Neutrophil (primary cell): Measurements from ENCODE around the gene ZFAND6.

ENCODE experiments used
- H3K27ac ChIP-seq: fragments of 200-600 bp; sonication (generic); 2 replicates; pipeline ENCODE4 v1.5.1; 2016; ENCODE audit warnings: mild to moderate bottlenecking, moderate library complexity
- H3K27me3 ChIP-seq: fragments of 200-600 bp; sonication (generic); 2 replicates; pipeline ENCODE4 v1.6.0; 2016; ENCODE audit warnings: mild to moderate bottlenecking
- H3K36me3 ChIP-seq: fragments of 200-600 bp; sonication (generic); 2 replicates; pipeline ENCODE4 v1.5.1; 2017
- H3K4me1 ChIP-seq, 2 experiments: fragments of 200-600 bp in 1 of 2; sonication (generic) in 1 of 2; 1 replicate in 1 of 2; 2 replicates in 1 of 2; pipeline versions ENCODE4 v1.5.1 to v1.6.1; 2013 to 2016; ENCODE audit warnings: low read depth in 1 of 2, low read length in 1 of 2, mild to moderate bottlenecking in 1 of 2, moderate library complexity in 1 of 2; ENCODE audit not compliant: control insufficient read depth in 1 of 2, insufficient read depth in 1 of 2
- H3K4me3 ChIP-seq, 2 experiments: fragments of 200-600 bp in 1 of 2; sonication (generic) in 1 of 2; 1 replicate in 1 of 2; 2 replicates in 1 of 2; pipeline ENCODE4 v1.5.1; 2013 to 2016; ENCODE audit warnings: low read depth in 1 of 2, low read length in 1 of 2, mild to moderate bottlenecking in 1 of 2, moderate library complexity in 1 of 2
- H3K9me3 ChIP-seq: fragments of 200-600 bp; sonication (generic); 2 replicates; pipeline ENCODE4 v1.5.1; 2016
- TF ChIP-seq, protein P1 (sequence below): fragments of 200-600 bp; sonication (generic); IDR thresholded peaks from 2 replicates; pipeline ENCODE4 v1.5.1; 2016; ENCODE audit warnings: antibody characterized with exemption

The ZFAND6 gene

DNA sequence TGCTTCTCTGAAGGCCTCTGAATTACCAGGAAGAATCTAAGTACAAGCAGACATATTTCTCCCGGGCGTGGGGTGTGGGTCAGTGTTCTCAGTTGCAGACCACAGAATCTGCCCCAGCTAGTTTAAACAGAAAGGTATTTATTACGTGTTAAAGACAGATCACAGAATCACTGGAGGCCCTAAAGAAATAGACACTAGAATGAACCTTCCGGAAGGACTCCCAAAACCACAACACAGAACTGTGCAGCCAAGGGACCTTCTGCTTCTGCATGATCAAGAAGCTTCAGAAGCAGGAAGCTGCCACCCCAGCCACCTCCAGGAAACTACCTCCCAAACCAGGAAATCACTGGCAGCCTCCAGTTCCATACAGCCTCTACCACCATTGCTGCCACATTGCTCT, 32.7 kb upstream of the ZFAND6 start:
- Histone ChIP-seq H3K9me3 (no peaks in the 10 kb centered on the region), H3K36me3 (no peaks in the 10 kb centered on the region), H3K27ac (no peak overlapping the region), H3K4me3 (no peak overlapping the region), H3K4me1 (no peaks in the 10 kb centered on the region), H3K27me3 (no peaks in the 10 kb centered on the region)
- TF ChIP-seq, protein P1, sequence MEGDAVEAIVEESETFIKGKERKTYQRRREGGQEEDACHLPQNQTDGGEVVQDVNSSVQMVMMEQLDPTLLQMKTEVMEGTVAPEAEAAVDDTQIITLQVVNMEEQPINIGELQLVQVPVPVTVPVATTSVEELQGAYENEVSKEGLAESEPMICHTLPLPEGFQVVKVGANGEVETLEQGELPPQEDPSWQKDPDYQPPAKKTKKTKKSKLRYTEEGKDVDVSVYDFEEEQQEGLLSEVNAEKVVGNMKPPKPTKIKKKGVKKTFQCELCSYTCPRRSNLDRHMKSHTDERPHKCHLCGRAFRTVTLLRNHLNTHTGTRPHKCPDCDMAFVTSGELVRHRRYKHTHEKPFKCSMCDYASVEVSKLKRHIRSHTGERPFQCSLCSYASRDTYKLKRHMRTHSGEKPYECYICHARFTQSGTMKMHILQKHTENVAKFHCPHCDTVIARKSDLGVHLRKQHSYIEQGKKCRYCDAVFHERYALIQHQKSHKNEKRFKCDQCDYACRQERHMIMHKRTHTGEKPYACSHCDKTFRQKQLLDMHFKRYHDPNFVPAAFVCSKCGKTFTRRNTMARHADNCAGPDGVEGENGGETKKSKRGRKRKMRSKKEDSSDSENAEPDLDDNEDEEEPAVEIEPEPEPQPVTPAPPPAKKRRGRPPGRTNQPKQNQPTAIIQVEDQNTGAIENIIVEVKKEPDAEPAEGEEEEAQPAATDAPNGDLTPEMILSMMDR: no peak

DNA sequence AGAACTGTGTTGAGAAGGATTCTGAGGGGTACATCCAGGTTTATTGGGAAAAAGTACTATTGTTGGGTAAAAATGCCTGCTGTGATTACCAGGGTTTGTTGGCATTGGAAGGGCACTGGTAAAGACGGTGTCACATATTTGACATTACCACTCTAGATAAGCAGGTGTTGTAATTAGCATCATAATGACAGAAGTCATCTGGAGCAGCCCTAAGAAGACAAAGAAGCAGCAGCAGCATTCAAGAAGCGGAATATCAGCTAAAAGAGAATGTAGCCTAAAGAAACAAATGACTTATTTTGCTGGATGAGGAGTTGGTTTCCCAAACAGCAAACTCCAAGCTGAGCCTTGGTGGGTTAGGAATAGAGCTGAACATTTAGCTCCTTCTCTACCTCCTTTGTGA, 30.5 kb upstream of the ZFAND6 start:
- TF ChIP-seq, protein P1: no peak
- Histone ChIP-seq H3K9me3 (no peaks in the 10 kb centered on the region), H3K36me3 (no peaks in the 10 kb centered on the region), H3K27ac (no peak overlapping the region), H3K4me3 (no peak overlapping the region), H3K27me3 (no peaks in the 10 kb centered on the region), H3K4me1 (no peaks in the 10 kb centered on the region)

DNA sequence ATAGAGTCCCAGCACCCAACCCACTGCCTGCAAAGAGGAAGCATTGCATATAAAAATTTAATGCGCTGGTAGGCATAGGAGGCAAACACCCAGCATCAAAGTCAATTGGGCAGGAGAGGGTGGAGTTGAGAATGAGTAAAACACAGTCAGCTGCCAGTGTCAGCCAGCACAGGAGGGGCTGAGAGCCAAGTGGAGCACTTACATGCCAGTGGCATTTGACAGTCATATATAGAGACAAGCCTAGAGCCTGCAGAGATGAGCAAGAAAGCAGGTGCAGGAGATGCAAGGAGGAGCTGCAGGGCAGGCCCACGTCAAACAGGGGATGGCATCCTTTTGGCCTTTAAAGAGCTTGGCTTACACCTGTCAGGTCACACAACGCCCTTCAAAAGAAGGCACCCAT, 27.6 kb upstream of the ZFAND6 start:
- H3K4me1 ChIP-seq: no peaks in the 10 kb centered on the region
- no peak overlapping the region for H3K4me3 ChIP-seq
- no peaks in the 10 kb centered on the region for H3K27me3 ChIP-seq
- H3K27ac ChIP-seq: no peak overlapping the region
- no peaks in the 10 kb centered on the region for H3K9me3 ChIP-seq
- TF ChIP-seq, protein P1: no peak
- no peaks in the 10 kb centered on the region for H3K36me3 ChIP-seq

- Histone ChIP-seq H3K9me3 (no peaks in the 10 kb centered on the region), H3K4me3 (no peak overlapping the region), H3K27ac (no peak overlapping the region), H3K27me3 (no peaks in the 10 kb centered on the region), H3K4me1 (no peaks in the 10 kb centered on the region), H3K36me3 (no peaks in the 10 kb centered on the region)
- TF ChIP-seq, protein P1: no peak
Measured at GRCh38 chr15:80034629-80035028, 24.8 kb upstream of the ZFAND6 start.

DNA sequence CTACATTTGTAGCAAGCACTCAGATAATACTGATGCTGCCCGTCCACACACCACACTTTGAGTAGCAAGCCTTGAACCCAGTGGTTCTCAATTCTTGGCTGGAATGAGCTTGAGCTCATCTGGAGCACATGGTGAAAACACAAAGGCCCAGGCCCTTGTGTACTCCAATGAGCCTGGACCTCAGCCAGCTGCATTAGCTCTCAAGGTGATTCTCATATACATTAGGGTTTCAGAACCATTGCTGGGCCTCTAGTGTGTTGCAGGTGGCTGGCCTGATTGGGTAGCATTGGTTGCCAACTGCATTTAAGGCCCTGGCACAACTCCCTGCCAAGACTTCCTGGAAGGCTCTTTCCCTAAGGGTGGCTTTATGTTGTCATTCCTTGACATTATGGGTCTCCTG, 23.4 kb upstream of the ZFAND6 start:
- Histone ChIP-seq H3K27ac (no peak overlapping the region), H3K27me3 (no peaks in the 10 kb centered on the region), H3K36me3 (no peaks in the 10 kb centered on the region), H3K4me1 (no peaks in the 10 kb centered on the region), H3K9me3 (no peaks in the 10 kb centered on the region), H3K4me3 (no peak overlapping the region)
- TF ChIP-seq, protein P1: no peak
